AG08395 (cell line): ENCODE data around the gene LEPR.
A peak's percentile ranks its signal among the peaks of the same experiment; 100 is the strongest.
"Not testable (repeated sequence)": the region's sequence is repeated elsewhere in the genome, so short reads cannot be mapped to it uniquely, and the experiment has no call there.

Source experiments
- DNase-seq: peaks from one replicate; pipeline ENCODE4 v3.0.0; 2012; ENCODE audit warnings: mixed read lengths, low spot score

Gene LEPR, protein sequence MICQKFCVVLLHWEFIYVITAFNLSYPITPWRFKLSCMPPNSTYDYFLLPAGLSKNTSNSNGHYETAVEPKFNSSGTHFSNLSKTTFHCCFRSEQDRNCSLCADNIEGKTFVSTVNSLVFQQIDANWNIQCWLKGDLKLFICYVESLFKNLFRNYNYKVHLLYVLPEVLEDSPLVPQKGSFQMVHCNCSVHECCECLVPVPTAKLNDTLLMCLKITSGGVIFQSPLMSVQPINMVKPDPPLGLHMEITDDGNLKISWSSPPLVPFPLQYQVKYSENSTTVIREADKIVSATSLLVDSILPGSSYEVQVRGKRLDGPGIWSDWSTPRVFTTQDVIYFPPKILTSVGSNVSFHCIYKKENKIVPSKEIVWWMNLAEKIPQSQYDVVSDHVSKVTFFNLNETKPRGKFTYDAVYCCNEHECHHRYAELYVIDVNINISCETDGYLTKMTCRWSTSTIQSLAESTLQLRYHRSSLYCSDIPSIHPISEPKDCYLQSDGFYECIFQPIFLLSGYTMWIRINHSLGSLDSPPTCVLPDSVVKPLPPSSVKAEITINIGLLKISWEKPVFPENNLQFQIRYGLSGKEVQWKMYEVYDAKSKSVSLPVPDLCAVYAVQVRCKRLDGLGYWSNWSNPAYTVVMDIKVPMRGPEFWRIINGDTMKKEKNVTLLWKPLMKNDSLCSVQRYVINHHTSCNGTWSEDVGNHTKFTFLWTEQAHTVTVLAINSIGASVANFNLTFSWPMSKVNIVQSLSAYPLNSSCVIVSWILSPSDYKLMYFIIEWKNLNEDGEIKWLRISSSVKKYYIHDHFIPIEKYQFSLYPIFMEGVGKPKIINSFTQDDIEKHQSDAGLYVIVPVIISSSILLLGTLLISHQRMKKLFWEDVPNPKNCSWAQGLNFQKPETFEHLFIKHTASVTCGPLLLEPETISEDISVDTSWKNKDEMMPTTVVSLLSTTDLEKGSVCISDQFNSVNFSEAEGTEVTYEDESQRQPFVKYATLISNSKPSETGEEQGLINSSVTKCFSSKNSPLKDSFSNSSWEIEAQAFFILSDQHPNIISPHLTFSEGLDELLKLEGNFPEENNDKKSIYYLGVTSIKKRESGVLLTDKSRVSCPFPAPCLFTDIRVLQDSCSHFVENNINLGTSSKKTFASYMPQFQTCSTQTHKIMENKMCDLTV

DNA sequence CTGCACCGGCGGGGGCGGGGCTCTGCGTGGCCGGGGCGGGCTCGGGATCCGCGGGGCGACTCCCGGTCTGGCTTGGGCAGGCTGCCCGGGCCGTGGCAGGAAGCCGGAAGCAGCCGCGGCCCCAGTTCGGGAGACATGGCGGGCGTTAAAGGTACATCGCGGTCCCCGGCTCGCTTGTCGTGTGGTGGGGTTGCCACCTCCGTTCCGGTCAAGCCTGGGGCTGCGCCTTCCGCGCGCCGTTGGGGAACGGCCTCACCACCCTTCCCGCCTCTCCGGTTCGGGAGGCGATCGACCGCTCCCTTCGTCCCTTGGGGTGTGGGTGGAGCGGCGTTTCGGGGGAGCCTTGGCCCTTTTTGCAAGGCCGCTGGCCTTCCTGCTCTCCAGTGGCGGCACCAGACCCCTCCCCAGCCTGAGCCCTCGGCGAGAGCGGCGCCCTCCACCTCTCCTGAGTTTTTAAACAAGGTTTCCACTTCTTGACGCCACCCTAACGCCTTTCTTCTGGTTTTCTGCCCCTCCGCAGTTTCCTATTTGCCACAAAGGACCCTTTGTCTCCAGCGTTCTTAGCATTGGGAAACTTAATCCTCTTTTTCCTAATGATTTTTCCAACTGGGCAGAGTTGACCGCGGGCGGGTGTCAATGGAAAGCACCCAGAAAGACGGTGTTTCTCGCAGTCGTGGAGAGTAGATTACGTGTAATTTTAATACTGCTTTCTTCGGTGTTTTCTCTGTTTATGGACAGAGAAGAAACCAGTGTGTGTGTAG, at the start of gene LEPR, which contains the start of gene LEPROT:
Gene LEPR, plus strand, starts transcription at position 79 of the 761 bp plus-strand sequence. CDS start 144,898 bp downstream, outside the sequence.
Gene LEPROT, plus strand, starts transcription at position 79 of the 761 bp plus-strand sequence. Its CDS starts 57 bp downstream, at position 136.
- no peak for DNase-seq

DNA sequence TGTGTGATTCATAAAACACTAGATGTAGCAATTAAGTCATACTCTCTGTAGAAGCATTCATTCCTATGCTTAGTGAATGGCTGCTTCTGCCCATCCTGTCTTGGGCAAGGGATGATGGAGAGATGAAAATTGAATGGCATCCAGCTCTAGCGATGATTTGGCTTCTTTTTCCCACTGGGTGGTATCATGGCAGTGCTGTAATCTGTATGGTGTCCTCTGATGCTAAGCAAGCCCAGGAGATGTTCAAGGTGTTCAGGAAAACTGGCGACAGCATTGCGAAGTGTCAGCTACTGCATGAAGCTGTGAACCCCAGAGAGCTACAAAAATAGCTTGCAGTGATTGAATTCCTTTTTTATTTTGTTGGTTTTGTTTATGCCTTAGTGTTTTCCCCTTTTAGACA, 48.9 kb upstream of the LEPR start:
- DNase-seq = no peak

DNA sequence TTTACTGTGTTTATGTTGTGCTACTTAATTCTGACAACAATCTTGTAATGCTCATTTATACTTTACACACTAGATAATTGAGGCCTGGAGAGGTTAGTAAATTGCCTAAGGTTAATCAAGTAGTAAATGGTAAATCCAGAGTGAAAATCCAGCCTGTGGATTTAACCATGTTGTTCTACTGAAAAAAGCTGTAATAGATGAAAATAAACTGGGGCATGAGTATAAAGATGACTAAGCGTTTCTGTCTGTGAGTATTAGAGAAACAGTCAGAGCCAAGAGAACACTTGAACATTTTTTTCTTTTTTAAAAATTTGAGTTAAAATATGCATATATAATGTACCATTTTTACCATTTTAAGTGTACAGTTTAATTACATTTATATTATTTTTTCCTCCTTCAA, 47.9 kb upstream of the LEPR start:
- DNase-seq = peak; percentile 39

DNA sequence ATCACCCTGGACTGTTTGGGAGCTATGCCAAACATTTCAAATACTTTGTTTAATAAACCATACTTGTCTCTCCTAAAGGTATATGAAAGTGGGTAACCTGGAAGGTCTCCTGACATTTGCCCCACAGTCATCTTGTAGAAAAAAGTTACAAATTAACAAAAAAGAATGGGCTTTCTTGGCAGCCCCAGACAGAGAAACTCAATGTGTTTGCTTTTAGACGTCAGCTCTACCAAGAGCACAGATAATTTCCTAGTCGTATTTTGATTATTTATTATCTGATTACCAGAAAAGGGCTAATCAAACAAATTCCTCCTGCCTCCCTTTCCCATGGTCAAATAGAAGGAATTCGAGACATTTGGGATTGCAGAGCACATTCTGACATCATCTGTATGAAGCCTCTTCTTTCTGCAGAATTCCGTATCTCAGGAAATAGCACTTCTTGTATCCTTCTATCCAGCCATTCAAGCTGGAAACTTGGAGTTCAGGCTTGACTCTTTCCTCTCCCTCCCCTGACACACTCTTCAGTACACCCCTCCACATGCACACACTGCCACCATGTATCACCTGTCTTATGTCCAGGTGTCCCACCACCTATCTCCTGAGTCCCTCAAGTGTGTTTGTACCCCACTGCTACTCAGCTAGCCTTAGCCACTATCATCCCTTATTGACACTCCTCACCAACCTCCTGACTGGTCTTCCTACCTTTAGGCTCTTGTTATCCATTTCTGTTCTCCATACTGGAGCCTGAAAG, 42.8 kb upstream of the LEPR start:
- no peak for DNase-seq

DNA sequence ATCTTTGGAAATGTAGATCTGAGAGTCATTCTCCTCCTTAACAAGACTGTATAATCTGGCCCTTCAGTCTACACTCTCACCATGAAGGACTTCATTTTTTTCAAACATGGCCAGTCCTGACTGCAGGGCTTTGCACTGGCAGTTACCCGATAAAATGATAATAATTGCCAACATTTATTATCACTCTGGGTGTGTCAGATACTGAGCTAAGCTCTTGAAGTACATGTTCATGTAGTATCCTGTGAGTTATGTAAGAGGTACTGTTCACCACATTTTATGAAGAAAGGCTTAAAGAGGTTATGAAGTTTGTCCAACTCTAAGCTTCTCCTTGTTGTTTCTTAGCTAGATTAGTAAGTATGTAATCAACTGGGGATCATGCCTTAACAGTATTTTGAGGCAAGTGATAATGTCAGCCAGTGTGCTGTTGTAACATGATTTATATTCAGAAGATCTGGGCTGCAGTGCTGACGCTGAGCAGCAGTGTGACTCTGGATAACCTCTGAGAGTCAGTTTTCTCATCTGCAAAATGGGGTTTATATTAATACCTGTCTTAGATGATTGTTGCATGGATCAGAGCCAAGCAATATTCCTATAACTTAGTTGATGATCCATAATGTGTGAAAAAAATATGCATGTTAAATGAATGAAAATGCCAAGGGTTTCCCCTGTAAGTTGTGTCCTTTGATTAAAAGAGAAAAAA, 42.1 kb upstream of the LEPR start:
- DNase-seq = no peak

DNA sequence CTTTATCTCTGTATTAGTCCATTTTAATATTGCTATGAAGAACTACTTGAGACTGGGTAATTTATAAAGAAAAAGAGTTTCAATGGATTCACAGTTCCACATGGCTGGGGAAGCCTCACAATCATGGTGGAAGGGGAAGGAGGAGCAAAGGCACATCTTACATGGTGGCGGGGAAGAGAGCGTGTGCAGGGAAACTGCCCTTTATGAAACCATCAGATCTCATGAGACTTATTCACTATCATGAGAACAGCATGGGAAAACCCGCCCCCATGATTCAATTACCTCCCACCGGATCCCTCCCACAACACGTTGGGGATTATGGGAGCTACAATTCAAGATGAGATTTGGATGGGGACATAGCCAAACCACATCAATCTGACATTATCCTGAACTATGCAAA, 36.0 kb upstream of the LEPR start:
- not testable (repeated sequence) for DNase-seq

DNA sequence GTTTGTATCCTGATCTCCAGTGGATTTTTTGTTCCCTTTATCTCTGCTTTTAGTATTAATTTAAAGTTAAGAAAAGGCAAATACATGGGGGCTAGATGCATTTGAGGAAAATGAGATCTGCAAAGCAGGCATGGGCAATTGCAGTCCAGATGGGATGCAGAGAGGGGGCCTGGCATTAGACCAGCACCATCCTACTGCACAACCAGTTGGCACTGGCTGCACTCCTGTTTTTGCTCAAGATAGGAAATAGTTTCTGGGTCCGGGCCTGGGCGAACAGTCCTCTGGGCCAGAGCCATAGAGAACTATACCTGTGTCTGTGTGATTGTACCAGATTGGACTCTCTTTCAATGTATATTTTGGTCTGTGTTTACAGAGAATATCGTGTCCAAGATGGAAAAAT, 34.0 kb upstream of the LEPR start:
- DNase-seq = no peak

DNA sequence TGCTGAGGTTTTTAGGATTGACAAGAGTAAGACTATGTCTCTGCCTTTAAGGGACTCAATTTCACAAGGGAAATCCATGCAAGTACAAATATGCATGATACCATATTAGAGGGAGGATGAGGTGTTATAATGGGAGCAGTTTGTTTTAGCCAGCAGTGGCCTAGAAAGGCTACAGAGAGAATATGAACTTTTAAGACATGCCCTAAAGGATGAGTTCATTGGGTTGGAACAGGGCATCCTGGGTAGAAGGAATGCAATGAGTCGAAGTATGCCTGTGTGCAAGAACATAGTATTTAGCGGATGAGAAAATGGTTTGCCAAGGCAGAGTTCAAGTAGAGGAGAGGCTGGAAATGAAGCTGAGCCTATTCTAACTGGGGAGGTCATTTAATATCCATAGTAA, 32.6 kb upstream of the LEPR start:
- no peak for DNase-seq

DNA sequence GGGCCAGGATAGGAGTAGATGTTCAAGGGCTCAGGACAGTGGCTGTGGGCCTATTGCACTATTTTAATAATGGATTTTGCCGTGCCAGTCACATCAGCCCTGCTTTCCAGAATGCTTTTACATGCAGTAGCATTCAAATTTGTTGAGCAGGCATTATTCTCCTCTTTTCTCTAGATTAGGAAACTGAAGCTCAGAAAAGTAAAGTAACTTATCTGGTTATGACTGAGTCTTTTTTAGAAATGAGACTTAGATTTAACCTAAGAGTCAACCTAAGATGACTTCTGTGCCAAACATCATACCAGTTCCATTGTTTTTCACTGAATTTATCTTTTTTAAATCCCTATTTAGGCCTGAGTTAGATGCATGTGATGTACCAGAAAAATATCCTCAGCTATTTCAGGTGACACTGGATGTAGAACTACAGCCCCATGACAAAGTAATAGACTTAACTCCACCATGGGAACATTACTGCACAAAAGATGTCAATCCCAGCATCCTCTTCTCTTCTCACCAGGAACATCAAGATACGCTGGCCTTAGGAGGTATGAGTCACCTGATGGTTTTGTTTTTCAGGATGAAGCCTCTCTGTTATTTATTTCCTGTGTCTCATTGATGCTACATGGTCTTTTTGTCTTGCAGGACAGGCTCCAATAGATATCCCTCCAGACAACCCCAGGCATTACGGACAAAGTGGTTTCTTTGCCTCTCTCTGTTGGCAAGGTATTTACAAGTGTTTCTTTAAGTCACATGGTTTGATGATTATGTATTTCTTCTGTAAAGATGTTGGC, 31.4 kb upstream of the LEPR start:
- no peak for DNase-seq

DNA sequence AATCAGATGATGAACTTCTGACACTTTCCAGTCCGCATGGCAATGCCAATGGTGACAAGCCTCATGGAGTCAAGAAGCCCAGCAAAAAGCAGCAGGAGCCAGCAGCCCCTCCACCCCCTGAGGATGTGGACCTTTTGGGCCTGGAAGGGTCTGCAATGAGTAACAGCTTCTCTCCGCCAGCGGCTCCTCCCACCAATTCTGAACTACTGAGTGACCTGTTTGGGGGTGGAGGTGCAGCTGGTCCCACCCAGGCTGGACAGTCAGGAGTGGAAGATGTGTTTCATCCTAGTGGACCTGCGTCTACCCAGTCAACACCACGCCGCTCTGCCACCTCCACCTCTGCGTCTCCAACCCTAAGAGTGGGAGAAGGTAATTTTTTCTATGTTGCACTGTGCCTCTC, 28.0 kb upstream of the LEPR start:
- no peak for DNase-seq

DNA sequence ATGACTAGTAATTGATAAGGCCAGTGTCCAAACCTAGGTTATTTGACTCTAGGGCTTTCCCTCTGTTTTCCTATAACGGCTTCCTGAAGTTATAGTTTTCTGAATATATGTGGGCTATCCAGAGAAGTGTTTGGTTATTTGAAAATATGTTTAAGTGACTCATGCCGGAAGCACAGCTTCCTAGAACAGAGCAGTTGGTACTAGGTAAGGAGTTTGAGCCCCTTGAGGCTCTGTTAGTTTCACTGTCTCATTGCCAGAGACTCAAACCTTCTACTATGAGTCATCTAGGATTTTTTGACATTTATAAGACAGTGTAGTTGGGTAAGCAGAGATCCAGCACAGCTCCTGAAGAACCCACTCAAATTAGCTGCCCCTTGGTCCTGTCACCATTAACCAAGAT, 27.1 kb upstream of the LEPR start:
- DNase-seq = peak; percentile 20

DNA sequence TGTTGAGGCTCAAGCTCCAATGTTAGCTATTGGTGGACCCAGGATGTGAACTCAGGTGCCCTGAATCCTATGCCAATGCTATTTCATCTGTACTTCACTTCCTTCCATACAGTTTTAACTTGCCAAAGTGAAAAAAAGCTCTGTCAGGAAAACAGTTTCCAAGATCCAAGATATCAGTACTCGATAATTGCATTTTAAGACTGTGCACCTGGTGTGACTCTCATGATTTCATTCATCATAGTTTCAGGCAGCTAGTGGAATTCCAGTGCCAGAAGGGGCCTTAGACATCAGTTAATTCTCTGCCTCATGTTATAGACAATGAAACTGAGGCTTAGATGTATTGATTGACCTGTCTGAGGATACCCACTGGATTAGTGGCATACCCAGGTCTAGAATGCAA, 26.5 kb upstream of the LEPR start:
- no peak for DNase-seq

DNA sequence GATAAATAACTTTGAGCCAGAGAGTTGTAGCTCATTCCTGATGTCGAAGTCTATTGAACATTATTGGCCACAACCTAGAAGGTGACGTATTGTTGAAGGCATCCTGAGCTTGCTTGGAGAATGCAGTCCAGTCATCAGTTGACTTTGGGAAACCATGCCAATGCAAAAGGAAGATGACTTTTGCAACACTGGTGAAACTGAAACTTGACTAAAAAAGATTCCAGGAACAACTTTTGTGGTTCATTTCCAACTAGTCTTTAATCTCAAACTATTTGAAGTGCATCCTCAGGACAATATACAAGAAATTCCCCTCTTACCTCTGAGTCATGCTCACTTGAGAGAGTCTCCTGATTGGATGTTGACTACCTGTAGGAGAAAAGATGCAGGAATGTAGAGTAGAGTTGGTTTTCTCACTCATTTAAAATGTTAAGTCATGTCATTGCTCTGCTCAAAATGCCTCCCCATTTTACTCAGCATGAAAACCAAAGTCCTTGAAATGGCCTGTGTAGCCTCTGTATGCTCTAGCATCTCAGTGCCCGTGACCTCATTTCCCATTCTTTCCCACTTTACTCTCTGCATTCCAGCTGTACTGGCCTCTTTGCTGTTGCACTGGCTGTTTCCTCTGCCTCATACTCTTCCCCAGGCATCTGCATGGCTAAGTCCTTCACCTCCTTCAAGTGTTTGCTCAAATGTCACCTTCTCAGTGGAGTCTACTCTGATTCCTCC, 24.4 kb upstream of the LEPR start:
- DNase-seq = peak; percentile 46

DNA sequence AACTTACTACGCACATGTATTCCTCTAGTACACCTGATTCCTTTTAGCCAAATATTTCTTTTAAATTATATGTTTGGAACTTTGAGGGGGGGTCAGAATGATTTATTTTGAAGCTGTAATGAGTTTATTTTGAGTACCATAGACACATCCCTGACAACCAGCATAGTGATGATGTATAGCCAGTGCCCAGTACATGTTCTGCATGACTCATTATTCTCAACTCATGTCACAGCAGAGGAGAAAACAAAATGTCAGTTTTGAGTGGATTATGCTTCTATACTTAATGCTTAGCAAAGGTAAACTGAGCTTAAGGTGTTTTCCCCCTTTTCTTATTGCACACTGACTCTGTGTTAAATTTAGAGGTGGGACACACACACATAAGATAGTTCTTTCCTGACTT, 22.4 kb upstream of the LEPR start:
- DNase-seq = no peak

DNA sequence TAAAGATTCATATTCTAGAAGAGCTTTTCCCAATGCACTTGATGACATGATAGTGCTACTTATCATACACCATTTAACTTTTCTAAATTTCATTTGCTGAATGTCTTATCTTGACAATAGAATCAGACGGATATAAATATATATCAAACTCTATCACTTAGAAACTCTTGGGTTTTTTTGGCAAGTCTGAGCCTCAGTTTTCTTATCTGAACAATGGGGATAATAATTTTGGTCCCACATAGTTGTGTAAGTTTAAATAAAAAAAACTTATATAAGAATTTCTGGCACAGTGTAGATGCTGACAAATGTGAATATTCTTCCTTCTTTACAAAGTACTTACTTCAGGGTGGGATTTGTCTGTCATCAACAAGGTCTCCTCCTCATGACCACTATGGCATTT, 21.5 kb upstream of the LEPR start:
- DNase-seq = no peak

DNA sequence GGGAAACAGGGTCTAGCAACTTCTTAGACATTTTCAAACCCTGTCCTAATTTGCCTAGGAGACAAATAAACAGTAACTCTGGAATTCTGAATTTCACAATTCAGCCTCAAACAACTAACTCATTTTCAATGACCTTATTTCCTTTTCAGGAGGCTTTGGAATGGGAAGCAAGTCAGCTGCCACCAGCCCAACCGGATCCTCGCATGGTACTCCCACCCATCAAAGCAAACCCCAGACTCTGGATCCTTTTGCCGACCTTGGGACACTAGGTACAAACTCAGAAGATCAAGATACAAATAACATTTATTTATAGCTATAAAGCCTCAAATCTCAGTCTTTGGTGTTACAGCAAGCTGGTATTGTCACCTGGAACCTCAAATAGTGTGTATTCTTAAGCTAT, 18.9 kb upstream of the LEPR start:
- no peak for DNase-seq

DNA sequence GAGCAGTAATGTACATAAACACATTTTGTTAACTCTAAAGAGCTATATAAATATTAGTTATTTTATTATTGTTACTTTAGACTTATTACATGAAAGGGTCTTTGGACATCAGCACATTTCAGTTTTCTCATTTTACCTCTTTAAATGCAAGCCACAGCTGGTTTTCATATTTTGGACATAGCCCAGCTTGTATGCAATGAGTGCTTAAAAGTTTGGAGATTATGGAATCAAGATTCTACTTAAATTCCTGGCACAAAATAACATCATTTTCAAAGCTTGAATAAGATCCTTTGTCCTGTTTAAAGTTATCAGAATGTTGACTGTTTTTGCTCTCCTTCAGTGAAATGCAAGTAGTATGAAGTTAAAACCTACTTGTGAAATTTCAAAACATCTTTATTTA, 15.5 kb upstream of the LEPR start:
- no peak for DNase-seq

DNA sequence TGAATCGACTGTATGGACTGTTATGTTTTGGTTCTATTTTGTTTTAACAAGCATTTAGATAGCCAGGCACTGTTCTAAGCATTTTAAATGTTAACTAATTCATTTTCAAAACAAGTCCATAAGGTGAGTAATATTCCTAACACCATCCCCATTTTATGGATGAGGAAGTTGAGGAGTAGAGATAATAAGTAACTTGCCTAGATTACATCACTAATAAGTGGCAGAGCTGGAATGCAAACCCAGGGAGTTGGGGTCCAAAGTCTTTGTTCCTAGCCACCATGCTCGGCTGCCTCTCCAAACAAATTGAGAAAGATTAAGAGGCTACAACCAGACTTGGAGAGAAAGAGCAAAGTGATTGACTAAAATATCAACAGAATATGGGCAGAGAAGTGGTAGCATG, 12.6 kb upstream of the LEPR start:
- DNase-seq = no peak

DNA sequence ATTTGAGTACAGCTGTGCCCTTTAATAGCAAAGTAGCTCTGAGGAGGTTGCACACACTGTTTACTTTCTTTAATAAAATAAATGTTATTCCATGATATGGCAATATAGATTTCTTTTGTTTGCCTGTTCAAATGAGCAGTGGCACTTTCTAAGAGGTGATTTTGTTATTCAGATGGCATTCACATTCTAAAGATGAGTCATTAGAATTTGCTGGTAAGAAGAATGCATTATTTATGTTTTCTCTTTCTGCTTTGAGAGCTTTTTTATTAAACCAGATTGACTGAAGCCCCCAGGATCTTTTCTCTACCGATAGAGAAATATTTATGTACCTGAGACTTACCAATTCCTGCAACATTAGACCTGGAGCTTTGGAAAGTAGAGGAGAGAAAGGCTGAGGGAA, 11.2 kb upstream of the LEPR start:
- DNase-seq = no peak
